GM21360 (cell line): ENCODE results near the gene FAM78A.

ENCODE experiments used
- ATAC-seq: cut with Tn5 transposase; IDR thresholded peaks from one replicate; pipeline ENCODE4 v1.9.1; 2021; ENCODE audit warnings: mild to moderate bottlenecking, moderate library complexity; ENCODE audit not compliant: unreplicated experiment

FAM78A gene

DNA sequence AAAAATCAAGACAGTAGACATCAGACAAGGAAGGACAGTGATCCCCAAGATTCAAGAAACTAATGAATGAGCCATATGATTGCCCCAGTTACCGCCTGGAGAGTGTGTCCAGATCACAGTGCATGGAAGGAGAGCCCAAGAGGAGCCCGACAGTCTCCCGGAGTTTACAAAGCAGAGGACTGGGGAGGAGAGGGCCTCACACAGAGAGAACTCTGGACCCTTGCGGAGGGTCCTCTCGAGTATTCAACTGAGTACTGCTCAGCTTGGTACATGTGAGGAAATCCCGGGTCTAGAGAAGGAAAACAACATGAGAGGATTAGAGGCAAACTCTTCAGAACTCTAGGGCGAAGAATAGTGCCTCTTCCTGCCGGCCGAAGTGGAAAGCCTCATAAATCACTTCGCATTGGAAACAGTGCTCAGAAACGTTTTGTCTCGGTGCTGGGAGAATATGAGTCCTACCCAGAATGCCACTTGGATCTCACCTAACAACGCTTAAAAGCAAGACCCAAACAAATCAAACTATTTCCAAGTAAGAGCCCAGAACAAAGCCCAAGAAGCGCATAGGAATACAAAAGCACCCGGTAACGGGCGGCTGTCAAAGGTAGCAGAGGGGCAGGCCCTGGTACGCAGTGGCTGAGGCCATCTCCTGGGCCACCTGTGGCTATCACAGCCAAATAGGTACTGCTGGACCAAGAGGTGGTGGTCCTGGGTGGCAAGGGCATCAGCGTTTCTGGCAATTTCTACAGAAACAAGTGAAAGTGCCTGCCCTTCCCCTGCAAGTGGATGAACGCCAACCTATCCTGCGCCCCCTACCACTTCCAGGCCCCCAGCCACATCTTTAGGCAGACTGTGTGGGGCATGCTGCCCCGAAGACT is 36.0 kb downstream of the FAM78A start:
- ATAC-seq, result no peak

DNA sequence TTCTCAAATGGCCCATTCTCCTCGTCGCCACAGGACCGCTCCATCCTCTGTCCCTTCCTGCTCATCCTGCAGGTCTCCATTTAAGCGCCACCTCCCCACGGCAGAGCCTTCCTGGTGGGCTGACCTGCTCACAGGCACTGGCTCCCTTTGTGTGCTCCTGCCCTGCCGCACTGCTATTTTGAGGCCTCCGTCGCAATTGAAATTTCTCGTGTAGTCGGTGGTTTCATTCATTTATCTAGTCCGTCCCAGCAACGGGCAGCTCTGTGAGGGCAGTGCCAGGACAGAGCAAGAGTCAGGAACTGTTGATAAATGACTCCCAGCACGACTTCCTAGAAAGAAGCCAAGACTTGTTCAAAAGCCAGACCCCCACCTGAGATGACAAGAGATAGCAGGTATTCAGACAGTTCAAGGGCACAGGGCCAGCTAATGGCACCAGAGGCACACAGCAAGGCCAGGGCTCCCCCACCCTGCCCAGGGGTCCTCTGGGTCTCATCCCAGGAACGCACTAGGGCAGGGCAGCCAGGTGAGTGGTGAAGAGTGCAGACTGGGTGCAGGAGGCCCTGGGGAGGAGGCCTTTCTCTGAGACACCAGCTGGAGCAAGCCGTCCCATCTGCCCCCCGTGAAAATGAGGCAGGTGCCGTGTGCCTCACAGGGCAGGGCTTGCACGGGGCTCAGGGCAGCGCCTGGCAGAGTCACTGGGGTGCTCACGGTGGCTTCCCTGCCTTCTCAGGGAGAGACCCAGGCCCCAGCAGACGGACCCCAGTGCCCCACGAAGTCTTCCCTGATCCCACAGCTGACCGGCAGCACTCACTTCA is 36.9 kb downstream of the FAM78A start:
- ATAC-seq, result no peak

DNA sequence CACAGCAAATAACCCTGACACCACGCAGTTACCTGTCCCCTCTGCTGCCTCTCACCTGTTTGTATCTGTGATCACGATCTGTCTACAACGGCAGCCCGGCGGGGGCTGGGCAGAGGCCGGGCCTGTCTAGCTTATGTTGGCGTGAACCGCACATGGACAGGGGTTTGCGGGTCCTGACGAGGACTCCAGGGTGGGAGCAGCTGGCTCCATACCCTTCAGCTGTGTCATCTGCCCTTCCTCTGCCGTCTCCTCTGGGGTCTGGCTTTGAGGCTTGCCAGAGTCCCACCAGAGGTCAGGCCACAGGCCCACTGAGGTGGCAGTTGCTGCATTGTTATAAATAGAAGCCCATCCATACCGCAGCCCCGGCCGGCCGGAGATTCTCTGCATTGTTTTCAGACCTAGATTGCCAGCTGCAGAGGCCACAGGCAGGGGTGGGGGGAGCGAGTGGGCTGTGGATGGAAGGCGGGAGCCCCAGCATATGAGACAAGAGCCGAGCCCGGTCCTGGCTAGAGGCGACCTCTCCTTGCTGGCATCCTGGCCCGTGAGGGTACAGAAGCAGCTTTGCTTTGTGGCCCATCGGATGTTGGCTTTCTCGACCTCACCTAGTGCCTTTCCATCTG is 37.8 kb downstream of the FAM78A start:
- ATAC-seq, result peak; percentile 30

- ATAC-seq, result peak; percentile 74
These were observed 38.3 kb downstream of the FAM78A start for GRCh38 chr9:131237931-131238401.

GRCh38 chr9:131237291-131237690 is 39.0 kb downstream of the FAM78A start:
- ATAC-seq, result no peak

DNA sequence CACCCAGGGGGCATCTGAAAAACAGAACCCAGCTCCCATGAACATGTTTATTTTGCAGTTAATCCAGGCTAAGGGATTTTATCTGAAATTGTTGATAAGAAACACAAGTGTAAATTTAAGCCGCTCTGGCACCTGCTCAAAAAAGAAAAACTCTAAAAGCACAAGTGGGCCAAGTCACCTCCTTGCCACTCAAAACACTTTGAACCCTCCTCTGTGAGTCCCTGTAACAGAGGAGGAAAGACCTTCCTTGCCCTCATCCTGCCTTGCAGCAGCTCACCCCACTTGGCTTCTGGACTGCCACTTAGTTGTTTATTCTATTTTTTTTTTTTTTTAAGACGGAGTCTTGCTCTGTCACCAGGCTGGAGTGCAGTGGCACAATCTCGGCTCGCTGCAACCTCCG is 39.5 kb downstream of the FAM78A start:
- ATAC-seq, result no peak

DNA sequence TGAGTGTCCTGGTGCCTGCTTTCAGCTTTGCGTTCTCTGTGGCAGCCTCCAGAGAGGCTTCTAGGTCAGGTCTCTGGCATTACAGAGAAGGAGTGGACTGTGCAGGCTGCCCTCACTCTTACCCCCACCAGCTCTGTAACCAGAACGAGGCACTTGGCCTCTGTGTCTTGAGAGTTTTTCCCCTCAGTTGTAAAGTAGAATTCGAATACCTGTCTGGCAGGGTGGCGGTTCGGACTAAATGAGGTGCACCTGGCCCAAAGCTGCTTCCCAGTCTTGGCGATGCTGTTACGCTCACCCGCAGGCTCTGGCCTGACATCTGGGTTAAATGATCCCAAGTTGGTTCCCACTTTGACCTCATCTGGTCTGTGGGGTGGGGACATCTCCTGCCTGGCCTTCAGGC is 40.1 kb downstream of the FAM78A start:
- ATAC-seq, result no peak

- no peak for ATAC-seq
These were observed 40.8 kb downstream of the FAM78A start for GRCh38 chr9:131235480-131235851.

DNA sequence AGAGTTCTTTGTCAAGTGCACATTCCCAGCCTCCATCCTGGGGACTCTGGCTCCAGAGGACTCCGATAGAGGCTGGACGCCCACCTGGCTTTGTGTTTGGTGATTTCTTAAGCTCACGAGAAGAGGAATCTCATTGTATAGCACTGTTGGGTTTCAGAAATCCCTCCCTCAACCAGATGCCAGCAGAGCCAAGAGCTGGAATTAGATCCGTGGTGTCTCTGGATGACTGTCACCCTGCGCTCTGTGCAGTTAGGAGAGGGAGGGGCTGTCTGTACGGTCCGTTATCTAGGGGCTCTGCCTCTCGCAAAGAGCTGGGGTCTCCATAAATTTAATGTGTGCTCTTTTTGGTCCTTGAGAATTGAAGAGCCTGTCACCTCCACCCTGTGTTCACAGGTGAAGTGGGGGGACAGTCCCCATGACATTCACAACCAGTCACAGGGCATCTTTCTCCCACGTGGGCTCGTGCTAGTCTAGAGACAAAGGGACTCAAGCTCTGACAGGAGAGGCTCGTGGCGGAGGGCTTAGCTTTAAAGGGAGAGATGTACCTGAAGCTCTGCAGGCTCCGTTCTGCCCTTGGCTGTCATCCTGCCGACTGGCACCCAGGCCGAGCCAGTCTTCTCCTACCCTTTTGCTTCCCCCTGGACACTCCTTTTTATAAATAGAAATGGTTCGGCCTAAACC is 41.4 kb downstream of the FAM78A start:
- ATAC-seq, result no peak

DNA sequence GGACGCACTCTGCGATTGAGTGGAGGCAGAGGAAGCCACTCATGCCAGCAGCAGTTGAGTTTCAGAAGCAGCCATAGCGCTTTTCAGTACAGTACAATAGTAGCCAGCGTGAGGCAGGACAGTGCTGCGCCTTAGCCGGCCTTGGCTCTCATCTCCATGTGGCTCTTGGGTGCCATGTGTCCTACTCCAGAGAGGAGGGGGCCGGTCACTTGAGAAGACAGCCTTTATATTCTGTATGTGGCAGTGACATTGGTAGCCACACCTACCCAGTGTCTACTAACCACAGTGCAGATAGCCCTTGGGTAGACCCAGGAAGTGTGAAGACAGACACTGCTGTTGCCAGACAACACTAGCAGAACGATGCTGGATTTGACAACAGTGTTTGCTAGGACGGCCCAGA is 42.3 kb downstream of the FAM78A start:
- no peak for ATAC-seq

DNA sequence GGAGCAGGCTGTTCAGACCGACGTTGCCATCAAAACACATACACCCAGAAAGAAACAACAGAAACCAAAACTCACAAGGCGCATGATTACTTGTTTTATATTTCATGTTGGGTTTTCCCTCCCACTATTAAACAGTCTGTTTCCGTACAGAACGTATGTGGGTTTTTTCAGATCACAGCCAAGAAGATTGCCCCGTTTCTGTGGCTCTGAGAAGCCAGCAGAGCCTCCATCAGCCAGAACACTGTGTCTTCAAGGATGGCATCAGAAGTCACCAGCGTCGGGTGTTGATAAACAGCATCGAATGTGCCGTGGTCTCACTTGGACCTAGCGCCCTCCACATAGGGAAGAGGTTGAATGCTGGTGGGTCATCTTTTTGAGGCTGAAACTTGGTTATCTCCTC is 42.8 kb downstream of the FAM78A start:
- ATAC-seq, result no peak

DNA sequence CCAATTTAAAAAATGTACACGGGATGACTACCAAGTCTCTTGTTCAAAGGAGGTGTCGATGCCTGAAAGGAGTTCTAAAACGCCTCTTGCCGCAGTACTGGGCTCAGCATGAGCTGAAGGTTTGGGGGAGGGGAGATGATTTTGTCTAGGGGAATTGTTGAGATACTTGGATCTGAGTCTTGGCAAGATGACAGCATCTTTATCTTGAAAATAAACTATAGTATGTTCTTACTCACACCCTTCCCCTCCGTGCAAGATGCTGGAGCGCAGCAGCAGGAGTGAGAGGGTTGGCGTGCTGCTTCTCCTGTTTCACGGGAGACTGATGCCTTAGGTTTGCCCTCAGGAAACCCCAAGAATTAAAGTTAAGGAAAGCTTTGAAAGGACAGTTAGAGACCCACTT is 47.3 kb downstream of the FAM78A start:
- no peak for ATAC-seq

DNA sequence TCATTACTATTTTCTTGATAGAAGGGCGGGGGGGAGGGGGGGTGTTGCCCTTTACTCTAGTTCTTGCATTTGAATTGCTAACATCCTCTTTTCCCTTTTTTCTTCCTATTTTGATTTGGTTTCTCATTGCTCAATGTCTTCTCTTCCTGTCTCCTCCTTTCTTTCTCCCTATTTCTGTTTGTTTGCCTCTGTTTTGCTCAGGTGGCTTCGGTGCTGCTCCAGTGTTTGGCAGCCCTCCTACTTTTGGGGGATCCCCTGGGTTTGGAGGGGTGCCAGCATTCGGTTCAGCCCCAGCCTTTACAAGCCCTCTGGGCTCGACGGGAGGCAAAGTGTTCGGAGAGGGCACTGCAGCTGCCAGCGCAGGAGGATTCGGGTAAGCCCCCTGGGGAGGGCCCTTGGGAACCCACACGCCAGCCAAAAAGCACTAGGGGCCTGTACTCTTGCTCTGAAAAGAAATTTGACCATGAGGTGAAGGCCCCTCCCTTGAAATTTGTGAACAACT is 48.3 kb downstream of the FAM78A start:
- no peak for ATAC-seq

- ATAC-seq, result no peak
These were observed 49.0 kb downstream of the FAM78A start for GRCh38 chr9:131227112-131227958.

GRCh38 chr9:131226226-131226625 is 50.1 kb downstream of the FAM78A start:
- no peak for ATAC-seq

DNA sequence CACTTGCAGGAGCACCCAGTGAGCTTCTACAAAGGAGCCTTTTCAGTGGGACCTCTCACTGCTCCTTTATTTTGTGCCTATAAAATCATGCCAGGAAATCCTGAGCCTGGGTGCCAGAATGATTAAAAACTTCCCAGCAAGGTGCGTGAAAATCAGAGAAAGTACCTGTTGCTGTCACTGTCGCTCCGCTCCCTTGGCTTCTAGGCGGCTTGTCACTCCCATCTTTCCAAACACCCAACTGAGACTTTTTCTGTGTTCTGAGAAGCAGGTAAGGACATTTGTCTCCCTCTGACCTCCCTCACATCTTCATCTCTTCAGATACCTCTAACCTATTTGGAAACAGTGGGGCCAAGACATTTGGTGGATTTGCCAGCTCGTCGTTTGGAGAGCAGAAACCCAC is 53.9 kb downstream of the FAM78A start:
- ATAC-seq, result no peak

GRCh38 chr9:131220485-131220884 is 55.8 kb downstream of the FAM78A start:
- ATAC-seq, result no peak

- no peak for ATAC-seq
These were observed 57.9 kb downstream of the FAM78A start for GRCh38 chr9:131218370-131218769.

DNA sequence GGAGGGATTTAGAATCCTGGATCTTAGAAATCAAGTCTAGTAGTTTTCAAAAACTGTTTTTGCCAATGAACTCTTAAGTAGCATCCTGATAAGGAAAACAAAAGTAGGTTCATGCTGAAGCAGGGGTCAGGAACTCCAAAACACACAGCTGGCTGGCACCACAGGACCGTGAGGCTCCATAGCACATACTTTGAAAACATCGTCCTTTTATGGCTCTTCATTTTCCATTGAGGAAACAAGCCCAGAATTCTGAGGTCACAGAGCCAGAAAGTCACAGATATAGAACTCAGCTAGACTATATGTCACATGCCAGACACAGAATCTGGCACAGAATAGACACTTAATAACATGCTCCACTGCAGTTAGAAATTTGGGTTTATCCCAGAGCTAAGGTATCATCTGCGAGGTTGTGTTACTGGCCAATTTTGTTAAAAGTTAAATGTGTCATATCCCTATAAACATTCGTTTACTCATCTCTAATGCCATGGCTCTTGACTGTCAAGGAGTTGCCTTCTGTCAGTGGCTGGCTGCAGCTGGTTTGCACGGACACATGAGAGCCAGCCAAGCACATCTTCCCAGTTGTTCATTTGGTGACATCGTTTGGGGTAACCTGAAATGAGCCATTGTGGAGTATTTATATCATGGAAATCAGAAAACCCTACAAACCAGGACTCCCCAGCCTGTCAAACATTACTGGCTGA is 58.8 kb downstream of the FAM78A start:
- ATAC-seq, result no peak
